HG03135 (cell line): ENCODE data around the gene GMPR.

Source experiments
- ATAC-seq: cut with Tn5 transposase; IDR thresholded peaks from one replicate; pipeline ENCODE4 v1.9.1; 2021; ENCODE audit warnings: mild to moderate bottlenecking, moderate library complexity; ENCODE audit not compliant: unreplicated experiment

Gene GMPR

DNA sequence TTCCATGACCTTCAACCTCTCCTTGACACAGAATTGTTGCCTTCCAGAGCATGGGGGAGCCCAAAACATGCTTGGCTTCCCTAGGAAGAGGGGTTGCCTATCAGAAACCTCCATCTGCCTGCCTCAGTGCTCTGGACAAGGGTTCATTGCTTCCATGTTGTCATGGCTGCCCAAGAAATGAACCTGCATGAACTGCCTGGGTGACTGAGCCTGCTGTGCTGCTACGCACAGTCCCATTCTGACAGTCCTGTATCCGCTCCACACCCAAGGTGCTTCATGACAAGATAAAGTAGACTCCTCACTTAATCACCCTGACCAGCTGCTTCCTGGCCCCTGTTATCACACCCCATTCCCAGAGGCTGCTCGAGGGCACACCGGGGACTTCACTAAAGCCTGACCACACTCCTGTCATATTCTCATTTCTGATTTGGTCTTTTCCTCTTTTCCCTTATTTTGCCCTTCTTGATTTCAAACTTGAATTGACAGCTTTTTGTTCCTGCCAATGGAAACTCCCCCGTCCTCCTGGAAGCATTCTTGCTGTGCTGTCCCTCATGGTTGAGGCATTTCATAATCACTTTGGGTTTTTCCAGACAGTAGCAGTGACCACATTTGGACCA lies 31.9 kb downstream of the GMPR start:
- ATAC-seq: no peak

DNA sequence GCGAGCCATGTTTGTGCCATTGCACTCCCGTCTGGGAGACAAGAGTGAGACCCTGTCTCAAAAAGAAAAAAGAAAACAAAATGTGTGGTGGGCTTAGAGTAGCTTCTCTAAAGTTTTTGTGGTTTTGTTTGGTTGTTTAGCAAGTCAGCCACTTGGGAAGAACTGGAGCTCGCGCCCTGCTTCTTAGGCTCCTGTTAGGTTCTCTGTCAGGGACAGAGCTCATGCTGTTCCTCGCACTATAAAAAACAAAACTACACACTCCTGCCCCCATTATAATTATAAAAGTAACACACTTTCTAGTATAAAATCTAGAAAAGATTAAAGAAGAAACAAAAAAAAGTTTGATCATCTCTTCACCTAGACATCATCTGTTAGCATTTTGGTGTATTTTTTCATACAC lies 33.0 kb downstream of the GMPR start:
- no peak for ATAC-seq

DNA sequence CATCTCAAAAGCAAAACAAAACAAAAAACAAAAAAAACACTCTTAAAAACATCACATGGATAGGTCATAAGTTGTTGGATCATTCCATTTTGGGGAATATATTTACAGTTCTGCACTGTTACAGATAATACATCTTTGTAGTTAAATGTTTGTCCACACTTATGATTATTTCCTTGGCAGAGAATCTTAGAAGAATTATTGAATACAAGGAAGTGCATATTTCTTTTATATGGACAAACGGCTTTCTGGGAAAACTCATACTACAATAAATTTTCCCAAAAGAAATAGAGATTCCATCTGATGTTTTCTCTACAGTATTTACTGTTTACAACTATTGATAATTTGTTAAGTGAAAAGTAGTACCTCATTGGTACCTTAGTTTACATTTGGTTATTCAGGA lies 33.8 kb downstream of the GMPR start:
- ATAC-seq: no peak

DNA sequence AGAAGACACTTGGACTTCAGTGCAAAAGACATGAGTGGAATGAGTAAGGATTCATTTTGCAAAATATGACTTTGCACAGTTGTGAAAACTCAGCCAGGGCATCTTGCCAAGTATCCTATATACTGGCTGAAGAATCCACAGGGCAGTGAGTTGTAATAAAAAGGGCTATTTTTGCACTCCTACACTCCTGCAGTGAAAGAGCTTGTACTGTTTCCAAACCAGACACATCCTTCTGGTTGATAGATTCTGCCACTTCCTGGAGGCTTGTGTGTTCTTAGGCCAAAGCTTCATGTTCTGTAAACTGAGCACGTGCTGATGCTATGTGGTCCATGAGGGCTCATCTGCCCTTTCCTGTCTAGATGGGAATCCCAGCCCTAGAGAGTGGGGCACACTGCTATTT lies 34.9 kb downstream of the GMPR start:
- ATAC-seq: no peak

DNA sequence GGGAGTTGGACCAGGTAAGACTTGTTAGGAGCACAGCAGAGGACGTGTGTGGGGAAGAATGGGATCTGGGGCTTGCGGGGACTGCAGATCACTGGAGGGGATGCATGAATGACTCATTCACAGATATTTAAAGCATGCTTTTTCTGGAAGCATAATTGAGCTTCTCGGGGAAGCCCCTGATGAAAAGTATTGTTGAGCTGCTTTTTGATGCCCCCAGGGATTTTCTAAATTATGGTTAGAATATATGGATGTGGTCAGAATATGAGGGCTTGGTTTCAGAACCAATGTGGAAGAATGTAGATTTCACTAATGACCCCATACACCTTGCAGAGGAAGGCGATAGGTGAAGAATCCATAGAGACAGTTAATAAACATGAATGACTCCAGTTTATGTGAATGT lies 36.1 kb downstream of the GMPR start:
- no peak for ATAC-seq

DNA sequence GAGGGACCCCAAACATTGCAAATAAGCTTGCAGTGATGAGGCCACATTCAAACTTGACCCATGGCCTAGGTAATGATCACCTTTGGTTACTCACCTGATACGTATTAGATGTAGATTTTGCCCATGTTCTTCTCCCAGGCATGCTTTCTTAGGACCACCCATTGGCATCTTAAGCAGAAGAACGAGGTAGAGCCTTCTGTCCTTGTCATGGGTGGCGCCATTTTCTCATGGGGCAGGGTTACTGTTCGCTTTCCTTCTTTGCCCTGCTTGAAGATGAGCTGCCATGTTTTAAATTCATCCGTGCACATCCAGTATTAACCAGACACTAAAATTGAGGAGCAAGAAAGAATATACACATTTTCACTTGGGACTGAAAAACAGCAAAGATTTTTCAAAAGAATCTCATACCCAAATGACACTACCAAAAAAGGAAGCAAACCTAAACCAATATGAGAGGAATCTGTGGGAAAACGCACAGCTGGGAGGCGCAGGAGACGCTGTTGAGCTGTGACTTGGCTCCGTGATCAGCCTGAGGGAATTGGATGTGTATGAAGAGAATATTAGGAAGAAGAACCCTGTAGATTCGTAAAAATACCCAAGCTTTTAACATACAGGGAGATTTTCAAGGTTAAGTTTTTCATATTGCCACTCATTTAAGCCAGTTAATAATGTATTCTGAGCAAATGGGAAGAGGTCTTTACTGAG lies 36.6 kb downstream of the GMPR start:
- no peak for ATAC-seq

DNA sequence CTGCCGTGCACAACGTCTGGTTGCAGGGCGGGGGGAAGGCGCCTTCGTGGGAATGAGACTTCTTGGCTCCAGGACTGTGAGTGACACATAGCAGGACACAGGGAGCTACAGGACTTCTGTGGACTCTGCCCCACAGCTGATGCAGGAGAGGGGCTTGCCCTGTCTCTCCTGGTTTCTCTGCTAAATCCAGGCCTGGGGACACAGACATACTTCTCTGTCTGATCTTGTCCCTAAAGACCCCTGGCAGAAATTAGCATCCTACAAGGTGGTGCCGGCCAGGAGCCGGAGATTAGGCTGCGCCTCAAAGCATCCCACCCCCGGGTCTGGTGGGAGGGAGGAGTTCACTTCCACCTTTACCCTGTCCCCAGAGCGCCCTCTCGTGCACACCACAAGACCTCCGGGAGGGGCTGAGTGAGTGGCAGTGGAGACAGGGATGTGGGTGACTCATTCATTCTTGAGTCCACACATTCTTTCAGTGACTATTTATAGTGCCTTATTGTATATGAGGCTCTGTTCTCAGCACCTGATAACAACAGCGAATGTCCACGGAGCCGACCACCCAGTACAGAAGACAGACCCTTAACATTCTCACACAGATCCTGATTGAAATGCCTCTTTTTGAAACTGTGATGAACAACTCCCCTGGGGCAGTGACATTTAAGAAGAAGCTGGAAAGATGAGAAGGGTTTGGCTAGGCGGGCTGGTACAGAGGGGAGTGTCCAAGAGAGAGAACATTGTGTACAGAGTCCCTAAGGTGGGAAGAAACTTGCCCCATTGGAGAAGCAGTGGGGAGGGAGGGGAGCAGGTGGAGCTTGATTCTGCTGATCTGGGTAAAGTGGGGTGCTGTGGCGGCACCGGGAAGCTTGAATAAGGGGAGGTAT lies 39.0 kb downstream of the GMPR start:
- ATAC-seq: no peak

DNA sequence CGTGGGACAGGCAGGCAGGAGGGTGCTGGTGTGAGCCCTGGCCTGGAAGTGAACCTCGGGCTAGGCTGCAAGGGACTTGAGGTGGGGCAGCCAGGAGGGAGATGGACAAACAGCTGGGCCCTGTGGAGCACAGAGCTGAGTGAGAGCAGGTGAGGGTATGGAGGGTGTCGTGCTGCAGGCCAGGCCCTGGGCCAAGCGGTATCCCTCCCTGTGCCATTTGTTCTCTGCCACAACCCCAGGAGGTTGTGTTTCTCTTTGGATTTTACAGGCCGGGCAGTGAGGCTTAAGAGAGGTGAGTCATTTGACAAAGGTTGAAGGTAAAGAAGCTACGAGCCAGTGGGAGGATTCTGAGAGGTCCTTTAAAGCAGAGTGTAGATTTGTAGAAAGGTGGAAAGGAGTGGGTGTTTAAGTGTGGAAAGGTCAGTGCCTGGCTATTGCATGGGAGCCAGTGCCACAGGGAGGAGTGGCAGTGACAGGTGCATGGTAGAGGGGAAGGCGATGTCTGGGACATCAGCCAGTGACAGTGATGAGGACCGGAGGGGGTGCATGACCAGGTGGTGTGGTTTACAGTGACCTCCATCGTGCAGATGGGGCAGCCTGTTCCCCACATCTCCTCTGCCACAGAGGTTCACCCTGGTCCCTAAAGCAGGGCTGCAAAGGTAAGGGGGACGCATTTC lies 39.8 kb downstream of the GMPR start:
- no peak for ATAC-seq

DNA sequence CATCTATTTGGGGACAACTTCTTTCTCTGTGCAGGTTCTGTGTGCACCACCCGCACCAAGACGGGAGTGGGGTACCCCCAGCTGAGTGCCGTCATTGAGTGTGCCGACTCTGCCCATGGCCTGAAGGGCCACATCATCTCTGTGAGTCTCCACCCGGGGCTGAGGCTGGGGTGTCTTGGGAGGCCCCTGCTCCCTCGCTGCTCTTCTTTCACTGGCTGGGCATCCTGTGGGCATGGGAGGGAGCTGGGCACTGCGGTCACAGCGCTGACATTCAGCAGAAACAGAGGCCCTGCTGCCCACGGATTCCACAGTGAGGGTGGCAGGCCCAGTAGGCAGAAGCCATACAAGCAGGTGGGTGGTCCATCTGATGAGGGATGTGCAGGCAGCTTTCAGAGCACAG lies 40.4 kb downstream of the GMPR start:
- no peak for ATAC-seq

DNA sequence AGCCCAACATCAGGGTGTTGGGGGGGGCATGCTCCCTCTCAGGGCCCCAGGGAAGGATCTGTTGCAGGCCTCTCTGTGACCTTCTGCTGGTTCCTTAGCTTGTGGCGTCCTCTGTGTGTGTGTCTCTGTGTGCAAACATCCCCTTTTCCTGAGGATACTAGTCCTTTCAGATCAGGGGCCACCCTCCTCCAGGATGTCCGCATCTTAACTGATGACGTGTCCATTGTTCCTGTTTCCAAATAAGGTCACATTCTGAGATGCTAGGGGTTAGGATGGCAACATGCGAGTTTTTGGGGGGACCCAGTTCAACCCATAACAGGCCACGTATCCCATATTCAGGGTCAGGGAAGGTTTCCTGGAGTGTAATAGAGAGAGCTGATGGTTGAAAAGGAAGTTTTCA lies 40.9 kb downstream of the GMPR start:
- ATAC-seq: no peak

DNA sequence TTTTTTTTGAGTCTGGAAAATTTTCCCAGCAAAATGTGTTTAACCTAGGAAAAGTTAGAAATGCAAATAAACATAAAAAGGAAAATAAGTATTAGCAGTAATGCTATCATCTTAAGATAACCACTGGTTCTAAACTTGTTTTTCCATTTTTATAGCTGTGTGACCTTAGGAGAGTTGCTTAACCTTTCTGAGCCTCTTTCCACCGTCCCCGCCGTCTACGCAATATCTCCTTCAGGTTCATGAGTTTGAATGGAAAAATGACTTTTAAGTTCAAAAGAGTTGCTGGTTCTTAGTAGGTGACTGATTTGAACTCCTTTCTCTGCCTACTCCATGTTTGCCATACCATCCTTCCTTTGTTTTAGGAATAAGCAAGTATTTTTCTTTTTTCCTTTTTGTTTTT lies 44.0 kb downstream of the GMPR start:
- no peak for ATAC-seq

DNA sequence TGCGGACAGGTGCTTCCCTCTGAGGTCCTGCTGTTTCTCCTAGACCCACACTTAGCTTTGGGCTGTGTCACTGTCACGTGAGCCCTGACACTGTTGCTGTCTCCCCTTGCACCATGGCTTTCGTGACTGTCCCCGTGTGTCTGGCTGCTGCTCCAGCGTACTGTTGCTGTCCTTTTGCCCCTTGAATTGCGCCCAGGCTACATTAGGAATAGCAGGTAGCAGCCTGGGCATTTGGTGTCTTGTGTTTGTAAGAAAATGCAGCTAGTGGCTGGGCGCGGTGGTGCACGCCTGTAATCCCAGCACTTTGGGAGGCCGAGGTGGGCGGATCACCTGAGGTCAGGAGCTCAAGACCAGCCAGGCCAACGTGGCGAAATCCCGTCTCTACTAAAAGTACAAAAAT lies 46.1 kb downstream of the GMPR start:
- ATAC-seq: no peak

DNA sequence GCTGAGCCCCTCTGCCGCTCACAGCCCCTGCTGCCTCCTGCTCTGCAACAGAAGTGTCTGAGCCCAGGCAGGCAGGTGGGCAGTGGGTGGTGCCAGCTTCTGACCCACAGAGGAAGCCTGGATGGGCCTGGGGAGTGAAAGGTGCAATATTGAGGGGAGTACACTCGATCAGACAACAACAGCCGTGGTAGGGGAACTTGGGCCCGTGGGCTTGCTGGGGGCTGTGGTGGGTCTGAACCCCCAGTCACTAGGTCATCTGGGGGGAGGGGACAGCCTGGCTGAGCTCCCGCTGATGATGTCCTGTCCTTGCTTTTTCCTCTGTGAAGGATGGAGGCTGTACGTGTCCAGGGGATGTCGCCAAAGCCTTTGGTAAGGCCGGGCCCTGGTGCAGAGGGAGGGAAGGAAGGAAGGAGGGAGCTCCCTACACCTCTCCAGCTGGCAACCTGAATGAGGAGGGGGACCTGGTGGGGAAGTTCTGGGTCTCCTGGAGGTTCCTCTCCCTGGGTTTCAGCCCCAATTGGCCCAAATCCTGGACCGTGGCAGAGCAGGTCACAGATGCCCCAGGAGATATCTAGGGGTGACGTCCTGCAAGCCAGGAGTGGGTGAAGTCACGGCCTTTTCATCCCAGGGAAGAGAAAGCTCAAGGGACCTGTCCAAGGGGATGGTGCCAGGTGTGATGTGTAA lies 47.2 kb downstream of the GMPR start:
- ATAC-seq: no peak

DNA sequence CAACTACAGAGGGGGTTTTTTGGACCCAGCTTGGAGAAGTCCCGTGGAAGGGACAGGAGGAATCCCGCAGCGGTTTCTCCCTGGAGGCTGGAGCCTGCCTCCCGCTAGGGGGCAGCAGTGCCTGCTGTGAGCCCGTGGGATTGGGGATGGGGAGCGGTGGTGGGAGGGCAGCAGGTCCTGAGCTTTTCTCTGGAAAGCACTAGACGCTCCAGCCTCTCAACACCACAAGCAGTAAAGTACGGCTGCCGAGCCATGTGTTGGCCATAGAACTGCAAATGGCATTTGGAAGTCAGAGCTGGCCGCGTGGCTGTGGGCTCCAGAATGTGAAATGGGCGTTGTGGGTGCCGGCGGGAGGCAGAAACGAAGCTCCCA lies 47.8 kb downstream of the GMPR start:
- no peak for ATAC-seq

DNA sequence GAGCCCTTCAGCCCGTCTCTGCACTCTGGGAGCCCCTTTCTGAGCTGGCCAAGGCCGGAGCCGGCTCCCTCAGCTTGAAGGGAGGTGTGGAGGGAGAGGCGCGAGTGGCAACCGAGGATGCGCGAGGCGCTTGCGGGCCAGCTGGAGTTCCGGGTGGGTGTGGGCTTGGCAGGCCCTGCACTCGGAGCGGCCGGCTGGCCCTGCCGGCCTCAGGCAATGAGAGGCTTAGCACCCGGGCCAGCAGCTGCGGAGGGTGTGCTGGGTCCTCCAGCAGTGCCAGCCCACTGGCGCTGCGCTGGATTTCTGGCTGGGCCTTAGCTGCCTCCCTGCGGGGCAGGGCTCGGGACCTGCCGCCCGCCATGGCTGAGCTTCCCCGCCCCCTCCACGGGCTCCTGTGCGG lies 49.8 kb downstream of the GMPR start:
- no peak for ATAC-seq

DNA sequence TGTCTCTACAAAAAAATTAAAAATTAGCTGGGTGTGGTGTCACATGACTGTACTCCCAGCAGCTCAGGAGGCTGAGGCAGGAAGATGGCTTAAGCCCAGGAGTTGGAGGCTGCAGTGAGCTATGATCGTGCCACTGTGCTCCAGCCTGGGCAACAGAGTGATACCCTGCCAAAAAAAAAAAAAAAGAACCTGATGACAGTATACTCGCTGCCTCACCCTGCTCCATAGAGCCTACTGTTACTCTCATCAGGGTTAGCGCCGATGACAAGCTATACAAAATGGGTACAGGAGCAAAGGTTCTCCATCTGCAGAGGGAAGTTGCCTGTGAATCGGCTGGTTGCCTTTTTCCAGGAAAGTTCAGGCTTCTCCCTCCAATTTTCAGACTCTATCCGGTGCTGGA lies 53.4 kb downstream of the GMPR start:
- no peak for ATAC-seq

DNA sequence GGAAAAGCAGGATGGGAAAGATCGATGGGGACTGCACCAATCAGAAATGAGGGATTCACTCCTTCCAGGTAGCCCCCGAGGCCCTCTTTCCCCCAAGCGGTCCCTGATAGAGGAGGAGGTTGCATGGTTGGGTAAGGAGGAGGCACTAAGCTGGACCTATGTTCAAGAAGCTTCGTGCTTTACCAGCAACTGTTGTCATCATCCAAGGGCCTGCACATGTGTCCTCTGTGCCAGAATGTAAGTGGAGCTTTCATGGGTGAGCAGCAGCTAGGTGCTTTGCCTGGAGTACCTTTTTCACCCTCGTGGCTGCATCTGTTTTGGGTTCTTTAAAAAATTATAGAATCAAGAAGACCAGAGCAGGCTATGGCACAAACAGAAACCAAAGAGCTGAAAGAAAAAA lies 54.0 kb downstream of the GMPR start:
- no peak for ATAC-seq

DNA sequence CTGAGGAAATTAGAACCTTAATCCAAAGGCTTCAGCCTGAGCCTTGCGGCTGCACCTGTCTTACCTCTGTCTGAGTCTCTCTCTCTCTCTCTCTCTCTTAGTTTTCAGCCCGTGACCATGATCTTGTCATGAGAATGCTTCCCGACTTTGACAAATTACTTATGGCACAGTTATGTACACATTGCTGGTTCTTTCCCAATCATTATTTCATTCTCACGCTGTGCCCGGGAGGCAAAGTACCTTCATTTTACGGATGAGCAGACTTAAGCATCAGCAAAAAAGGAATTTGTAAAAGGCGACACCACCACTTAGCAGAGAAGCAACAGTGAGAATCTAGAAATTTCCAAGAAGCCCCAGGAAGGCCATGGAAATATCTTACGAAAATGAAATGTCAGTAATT lies 54.6 kb downstream of the GMPR start:
- no peak for ATAC-seq

DNA sequence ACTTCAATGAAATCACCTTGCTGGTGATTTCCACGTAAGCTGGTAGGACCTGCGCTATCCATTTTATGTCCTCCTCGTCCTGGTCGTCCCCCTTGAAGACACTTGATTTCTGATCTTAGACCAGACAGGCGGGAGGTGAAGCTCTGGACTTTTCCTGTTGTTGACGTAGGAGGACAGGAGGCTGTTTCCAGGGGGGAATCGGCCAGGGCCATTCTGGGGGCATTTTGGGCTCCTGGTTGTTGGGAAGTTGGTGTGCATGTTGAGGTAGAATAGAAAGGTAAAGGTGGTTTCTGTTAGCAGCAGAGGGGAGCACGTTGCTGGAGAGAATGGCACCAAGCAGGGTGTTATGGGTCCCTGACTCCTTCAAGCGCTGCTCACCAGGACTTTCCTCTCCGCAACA lies 56.0 kb downstream of the GMPR start:
- no peak for ATAC-seq

DNA sequence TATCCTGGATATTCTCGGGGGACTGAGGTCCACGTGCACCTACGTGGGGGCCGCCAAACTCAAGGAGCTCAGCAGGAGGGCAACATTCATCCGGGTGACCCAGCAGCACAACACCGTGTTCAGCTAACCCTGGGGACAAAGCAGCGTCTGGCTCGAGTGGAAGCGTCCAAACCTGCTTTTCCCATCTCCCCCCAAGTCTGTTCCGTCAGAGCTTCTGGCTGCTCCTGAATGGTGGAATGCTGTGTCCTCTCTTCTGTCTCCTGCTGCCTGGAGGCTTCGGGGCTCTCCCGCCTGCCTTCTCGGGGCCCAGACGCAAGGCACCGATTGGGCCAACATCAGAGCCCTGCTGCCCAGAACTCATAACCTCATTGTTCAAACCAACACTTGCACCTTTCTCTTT lies 56.7 kb downstream of the GMPR start:
- no peak for ATAC-seq

DNA sequence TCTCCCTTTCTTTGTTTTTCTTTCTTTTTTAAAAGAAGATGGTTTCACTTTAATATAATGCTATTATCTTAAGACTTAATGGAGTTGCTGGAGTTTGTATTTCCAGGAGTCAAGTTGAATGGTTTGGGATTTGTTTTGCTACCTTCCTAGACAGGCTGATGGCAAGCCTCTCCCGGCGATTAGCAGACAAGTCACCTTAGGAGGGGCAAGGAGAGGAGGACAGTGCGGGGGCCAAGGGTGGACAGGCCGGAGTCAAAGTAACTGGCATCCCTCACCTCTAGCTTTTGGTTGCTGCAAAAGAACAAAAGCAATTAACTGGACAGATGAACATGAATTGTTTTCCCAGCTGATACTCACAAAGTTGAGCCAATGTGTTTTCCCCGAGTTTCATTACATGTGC lies 57.1 kb downstream of the GMPR start:
- ATAC-seq: no peak
